ENCODE measurements around the gene CLEC2A.
"Not testable (repeated sequence)": the region's sequence is repeated elsewhere in the genome, so short reads cannot be mapped to it uniquely, and the experiment has no call there.

CLEC2A gene

DNA sequence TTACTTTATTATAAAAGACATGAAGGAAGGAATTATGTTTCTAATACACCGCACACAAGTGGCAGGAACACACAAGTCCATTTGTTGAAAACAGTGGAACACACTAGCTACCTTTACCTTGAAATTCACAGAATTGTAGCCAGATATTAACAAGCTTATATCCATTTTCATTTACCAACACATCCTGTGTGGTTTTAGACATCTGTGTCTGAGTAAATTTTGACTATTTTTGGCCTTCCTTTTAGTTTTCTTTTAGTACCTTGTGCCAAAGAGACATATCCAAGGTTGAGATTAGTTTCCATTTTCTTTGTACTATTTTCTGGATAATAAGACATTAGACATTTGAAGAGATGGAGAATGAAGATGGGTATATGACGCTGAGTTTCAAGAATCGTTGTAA, 50.9 kb downstream of the CLEC2A start, which contains the start of gene KLRF2:
Gene KLRF2, plus strand, starts transcription at position 244 of the 400 bp plus-strand sequence. Its CDS starts 107 bp downstream, at position 351.
- no peak for DNase-seq (ENCODE audit: low read depth)

DNA sequence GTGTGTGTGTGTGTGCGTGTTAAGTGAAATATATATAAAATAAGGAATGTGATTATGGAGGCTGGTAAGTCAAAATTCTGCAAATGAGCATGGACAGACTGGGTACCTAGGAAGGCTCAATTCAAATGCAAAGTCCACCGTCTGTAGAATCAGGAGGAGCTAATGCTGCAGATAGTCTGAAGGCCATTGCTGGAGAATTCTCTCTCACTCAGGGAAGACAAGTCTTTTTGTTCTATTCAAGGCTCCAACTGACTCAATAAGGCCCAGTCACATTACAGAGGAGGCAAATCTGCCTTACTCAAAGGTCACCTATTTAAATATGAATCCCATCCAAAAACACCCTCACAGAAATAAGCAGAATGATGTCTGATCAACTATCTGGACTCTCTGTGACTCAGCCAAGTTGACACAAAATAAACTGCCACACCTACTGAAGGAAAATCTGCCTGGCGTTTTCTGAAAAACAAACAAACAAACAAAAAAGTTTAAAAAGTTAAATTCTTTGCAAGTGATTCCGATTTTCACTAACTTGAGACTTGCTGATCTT, 51.6 kb downstream of the CLEC2A start:
- no peak for DNase-seq (ENCODE audit: low read depth)

GRCh38 chr12:9876120-9876519, 56.0 kb downstream of the CLEC2A start:
- DNase-seq (ENCODE audit: low read depth), result not testable (repeated sequence)

- no peak for DNase-seq (ENCODE audit: low read depth)
Measured at GRCh38 chr12:9872742-9873141, 59.4 kb downstream of the CLEC2A start.

DNA sequence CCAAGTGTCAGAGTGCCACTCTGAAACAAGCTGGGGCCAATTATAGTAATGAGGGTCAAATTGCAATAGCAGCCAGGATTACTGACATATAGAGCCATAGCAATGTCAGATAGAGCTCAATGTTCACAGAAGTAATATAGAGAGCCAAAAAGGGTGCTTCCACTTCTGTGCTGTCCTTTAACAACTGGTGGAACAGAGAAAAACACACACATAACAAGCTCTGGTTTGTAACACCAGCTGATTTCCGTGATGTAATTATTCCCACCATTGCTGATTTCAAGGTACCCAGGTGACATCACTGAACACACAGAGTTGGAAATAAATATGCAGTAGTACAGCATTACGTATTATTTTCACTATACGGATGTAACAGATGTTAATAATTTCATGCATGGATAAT, 60.0 kb downstream of the CLEC2A start:
- DNase-seq (ENCODE audit: low read depth), result no peak

GRCh38 chr12:9870286-9870866, 61.8 kb downstream of the CLEC2A start:
- DNase-seq (ENCODE audit: low read depth), result no peak

DNA sequence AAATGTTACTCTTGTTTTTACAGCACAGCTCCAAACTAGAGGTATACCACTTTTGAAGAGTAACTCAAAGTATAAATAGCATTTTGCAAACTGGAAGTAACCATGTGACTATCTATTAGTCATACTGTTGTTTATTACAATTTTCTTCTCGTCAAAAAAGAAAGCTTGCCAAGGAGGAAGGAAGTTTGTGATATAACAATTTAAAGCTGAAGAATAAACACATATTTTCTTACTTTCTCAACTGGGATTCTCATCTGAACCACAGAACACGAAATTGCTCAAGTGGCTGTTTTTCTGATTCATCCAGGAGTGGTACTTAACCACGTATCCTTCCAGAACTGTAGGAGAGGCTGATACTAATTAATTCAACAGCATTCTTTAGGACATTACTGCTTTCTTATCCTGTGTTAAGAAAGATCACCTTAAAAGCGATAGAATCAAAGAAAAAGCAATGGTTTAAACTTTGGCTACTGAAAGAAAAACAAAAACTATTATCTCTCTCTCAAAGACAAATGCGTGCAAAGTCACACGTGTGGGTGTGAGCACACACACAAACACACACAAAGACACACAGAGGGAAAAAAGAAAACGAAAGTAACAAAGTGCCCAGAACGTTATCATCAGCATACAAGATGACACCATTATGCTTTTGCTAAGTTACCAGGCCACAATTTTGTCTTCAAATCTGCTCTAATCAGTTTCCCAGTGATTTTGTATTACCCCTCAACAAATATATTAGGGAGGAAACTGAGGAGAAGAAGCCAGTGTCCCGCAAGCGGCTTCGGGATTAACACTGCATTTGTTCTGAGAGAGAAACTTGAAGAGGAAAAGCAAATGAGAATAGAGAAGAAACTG, 62.6 kb downstream of the CLEC2A start, which contains the start of gene CLEC2B:
Gene CLEC2B, minus strand, starts transcription at position 48 of the 855 bp plus-strand sequence.
- DNase-seq (ENCODE audit: low read depth), result no peak

DNA sequence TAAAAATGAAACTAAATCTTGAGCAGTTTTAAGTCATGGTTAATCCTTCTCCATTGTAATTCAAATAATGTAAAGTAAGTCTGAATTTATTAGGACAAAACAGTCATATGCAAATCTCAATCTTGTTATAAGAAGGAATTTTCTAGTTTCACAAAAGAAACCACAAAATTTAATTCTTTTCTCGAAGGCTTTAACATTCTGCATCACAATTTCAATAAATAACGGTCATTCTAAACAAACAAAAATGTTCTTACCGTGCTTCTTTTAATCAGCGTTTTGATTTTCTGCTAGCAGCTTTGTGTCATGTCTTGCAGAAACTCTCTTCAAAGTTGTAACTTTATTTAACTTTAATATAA, 63.2 kb downstream of the CLEC2A start:
- no peak for DNase-seq (ENCODE audit: low read depth)

GRCh38 chr12:9868311-9868801, 63.8 kb downstream of the CLEC2A start:
- no peak for DNase-seq (ENCODE audit: low read depth)

DNA sequence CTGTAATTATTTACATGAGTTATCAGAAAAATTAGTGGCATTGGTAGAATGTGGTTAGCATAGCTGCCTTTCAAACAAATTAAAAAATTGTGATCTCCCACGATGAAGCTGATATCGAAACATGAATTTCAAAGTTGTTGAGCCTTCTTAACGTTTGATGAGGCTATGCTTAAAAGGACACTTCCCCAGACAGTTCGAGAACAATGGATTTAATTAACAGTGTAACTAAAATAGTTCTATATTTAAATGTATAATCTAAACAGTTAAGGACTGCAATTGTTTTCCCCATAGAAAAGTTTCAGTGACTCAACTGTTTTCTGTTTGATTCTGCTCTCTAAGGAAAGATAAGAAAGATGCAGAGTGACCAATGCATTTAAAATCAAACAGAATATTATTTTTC, 64.6 kb downstream of the CLEC2A start:
- no peak for DNase-seq (ENCODE audit: low read depth)

DNA sequence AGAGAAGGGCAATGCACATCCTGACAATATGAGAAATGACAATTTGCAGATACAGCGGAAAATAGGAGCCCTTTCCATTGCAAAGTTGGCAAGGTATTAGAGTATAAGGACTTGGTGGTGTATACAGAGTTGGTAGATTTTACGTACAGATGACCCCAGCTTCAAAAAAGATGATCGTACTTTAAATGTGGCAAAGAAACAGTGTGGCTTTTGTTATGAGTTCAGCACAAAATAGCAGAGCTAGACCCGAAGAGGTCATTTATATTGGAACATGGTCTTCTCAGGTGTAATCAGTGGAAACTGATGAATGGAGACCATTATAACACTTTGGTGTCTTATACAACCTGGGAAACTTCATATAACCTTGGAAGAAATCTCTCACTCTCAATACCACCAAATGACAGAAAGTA, 65.3 kb downstream of the CLEC2A start:
- no peak for DNase-seq (ENCODE audit: low read depth)

DNA sequence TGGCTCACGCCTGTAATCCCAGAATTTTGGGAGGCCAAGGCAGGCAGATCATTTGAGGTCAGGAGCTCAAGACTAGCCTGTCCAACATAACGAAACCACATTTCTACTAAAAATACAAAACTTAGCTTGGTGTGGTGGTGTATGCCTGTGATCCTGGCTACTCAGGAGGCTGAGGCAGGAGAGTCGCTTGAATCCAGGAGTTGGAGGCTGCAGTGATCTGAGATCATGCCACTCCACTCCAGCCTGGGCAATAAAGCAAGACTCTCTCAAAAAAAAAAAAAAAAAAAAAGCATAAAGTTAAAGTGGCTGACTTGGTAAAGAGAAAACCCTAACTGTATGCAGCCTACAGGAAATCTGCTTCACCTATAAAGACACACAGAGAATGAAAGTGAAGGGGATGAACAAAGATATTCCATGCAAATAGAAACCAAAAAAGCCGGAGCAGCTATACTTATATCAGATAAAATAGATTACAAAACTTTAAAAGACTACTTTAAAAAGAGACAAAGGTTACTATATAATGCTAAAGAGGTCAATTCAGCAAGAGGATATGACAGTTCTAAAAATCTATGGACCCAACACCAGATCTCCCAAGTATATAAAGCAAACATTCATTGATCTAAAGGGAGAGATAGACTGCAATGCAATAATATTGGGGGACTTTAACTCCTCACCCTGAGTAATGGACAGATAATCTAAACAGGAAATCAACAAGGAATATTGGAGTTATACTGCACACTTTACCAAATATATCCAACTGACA, 67.1 kb downstream of the CLEC2A start:
- no peak for DNase-seq (ENCODE audit: low read depth)

Data from activated T-helper 9 cell treated with anti-CD3 and anti-CD28 coated beads, Interleukin-2, amount 50 U/mL, for 16 hours (primary cell).